Measurements from ENCODE around the gene SERINC1. TPM values are rescaled to one million over a fixed set of nuclear protein-coding genes. Genes with fewer than 3 reads are reported as not detected.

SERINC1 gene
- total and polyA plus RNA-seq, 11 donors: 50.1 to 208 (median 171) TPM

DNA sequence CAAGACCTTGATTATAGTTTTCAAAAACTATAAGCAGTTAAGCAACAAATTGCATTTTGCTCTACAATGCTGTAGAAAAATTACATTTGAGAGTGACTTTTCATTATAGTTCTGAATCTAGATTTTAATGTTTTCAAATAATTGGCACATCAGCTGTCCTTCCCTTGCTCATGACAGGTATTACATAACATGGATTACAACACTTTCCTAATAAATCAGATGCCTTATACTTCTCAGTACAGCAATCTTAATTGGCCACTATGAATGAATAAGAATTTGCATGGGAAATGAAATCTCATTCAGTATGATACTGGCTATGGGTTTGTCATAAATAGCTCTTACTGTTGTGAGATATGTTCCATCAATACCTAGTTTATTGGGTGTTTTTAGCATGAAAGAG is 42.3 kb downstream of the SERINC1 start:
- Histone ChIP-seq H3K27me3 (no peaks in the 10 kb centered on the region), H3K4me3 (no peak overlapping the region), H3K4me1 (no peaks in the 10 kb centered on the region), H3K36me3 (peaks cover 0 to 96% (median 55%) of the 10 kb centered on the region in 9 donors), H3K9me3 (no peaks in the 10 kb centered on the region), H3K27ac (no peak overlapping the region)
- TF ChIP-seq, protein P1, sequence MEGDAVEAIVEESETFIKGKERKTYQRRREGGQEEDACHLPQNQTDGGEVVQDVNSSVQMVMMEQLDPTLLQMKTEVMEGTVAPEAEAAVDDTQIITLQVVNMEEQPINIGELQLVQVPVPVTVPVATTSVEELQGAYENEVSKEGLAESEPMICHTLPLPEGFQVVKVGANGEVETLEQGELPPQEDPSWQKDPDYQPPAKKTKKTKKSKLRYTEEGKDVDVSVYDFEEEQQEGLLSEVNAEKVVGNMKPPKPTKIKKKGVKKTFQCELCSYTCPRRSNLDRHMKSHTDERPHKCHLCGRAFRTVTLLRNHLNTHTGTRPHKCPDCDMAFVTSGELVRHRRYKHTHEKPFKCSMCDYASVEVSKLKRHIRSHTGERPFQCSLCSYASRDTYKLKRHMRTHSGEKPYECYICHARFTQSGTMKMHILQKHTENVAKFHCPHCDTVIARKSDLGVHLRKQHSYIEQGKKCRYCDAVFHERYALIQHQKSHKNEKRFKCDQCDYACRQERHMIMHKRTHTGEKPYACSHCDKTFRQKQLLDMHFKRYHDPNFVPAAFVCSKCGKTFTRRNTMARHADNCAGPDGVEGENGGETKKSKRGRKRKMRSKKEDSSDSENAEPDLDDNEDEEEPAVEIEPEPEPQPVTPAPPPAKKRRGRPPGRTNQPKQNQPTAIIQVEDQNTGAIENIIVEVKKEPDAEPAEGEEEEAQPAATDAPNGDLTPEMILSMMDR (IDR thresholded peaks at IDR 0.05): no peak
- no peak for TF ChIP-seq POLR2A (IDR thresholded peaks at IDR 0.05)
- intact Hi-C loops (cut with DNase I): no loop called here
- ATAC-seq (no peak), DNase-seq (no peak)

DNA sequence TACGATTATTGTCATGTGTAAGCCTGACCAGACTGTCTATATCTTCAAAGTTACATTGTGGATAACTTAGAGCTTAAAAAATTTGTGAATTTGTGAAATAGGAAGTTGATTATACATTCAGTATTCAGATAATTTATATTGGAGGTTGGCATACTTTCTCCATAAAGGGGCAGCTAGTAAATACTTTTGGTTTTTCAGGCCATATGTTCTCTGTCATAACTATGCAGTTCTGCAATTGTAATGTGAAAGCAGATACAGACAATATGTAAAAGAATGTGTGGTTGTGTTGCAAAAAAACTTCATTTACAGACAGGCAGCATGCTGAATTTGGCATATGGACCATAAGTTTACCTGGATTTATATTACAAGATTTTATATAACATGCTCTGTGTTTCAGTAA is 42.8 kb downstream of the SERINC1 start:
- intact Hi-C loops (cut with DNase I): no loop called here
- Histone ChIP-seq H3K27ac (no peak overlapping the region), H3K4me3 (no peak overlapping the region), H3K36me3 (peaks cover 0 to 96% (median 60%) of the 10 kb centered on the region in 9 donors), H3K4me1 (no peaks in the 10 kb centered on the region), H3K9me3 (no peaks in the 10 kb centered on the region), H3K27me3 (no peaks in the 10 kb centered on the region)
- DNase-seq (no peak), ATAC-seq (no peak)
- TF ChIP-seq, protein P1 (IDR thresholded peaks at IDR 0.05): no peak
- TF ChIP-seq POLR2A (IDR thresholded peaks at IDR 0.05): no peak
- WGBS, 4 donors: 91 to 98% (median 94%) methylated on average over 1 of the region's 1 CpG

DNA sequence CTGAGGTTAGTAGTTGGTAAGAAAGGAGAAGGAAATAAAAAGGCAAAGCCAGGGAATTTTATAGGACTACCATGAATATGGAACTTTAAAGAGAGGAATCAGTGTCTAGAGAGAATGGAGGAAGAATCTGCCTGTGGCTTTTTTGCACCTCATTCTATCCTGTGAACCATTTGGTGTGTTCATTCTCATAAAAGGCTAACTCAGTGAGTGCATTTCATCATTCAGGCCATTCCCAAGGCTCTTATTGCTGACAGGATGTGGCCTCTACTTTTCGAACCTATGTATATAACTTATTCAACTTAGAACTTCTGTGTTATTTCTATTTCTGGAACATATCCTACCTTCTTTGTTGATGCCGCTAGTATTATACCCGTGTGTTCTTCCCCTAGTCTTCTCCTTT is 45.0 kb downstream of the SERINC1 start:
- Histone ChIP-seq H3K27ac (no peak overlapping the region), H3K9me3 (no peaks in the 10 kb centered on the region), H3K4me3 (no peak overlapping the region), H3K4me1 (no peaks in the 10 kb centered on the region), H3K27me3 (no peaks in the 10 kb centered on the region), H3K36me3 (peaks cover 0 to 96% (median 62%) of the 10 kb centered on the region in 9 donors)
- DNase-seq (no peak), ATAC-seq (no peak)
- intact Hi-C loops (cut with DNase I): no loop called here
- 94 to 97% (median 94%) methylated on average over 3 of the region's 3 CpGs for WGBS, 4 donors
- no peak for TF ChIP-seq POLR2A (IDR thresholded peaks at IDR 0.05)
- TF ChIP-seq, protein P1 (IDR thresholded peaks at IDR 0.05): no peak

DNA sequence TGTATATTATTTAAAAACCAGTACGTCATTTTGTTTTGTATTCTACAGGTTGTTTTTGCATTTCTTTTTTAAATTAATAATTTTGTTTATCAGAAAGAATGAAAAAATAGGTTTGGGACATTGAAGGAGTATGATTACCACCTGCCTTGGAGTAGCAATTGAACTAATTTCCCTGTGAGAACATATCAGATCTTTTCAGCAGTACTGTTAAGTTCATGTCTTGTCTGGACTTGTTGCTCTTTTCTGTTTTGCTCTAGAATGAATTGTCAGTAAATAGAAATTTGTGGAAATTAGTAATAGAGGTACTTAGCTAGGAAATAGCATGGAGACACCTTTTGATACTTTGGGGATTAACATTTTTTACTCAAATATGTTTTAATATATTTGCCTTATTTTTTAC is 47.9 kb downstream of the SERINC1 start:
- no peaks in the 10 kb centered on the region for H3K27me3 ChIP-seq
- DNase-seq (no peak), ATAC-seq (no peak)
- no peaks in the 10 kb centered on the region for H3K4me1 ChIP-seq
- no peak overlapping the region for H3K27ac ChIP-seq
- H3K4me3 ChIP-seq: no peak overlapping the region
- peaks cover 0 to 99% (median 84%) of the 10 kb centered on the region in 9 donors for H3K36me3 ChIP-seq
- intact Hi-C loops (cut with DNase I): loop anchor here in 1 of 10 donors (5.0 kb wide), 1 partner anchor 34 kb away; no protein-coding TSS in a partner anchor
- H3K9me3 ChIP-seq: no peaks in the 10 kb centered on the region
- TF ChIP-seq POLR2A (IDR thresholded peaks at IDR 0.05): no peak
- TF ChIP-seq, protein P1 (IDR thresholded peaks at IDR 0.05): no peak
- 84 to 92% (median 88%) methylated on average over 1 of the region's 1 CpG for WGBS, 4 donors
